SK-N-DZ (cell line): ENCODE measurements around the gene ODAD3. TPM values are rescaled to one million over a fixed set of nuclear protein-coding genes. Genes with fewer than 3 reads are reported as not detected.
"Not testable (repeated sequence)": the region's sequence is repeated elsewhere in the genome, so short reads cannot be mapped to it uniquely, and the experiment has no call there.

Experiments
- DNase-seq: peaks from one replicate; pipeline ENCODE4 v3.0.0-alpha.2; 2015; ENCODE audit warnings: low spot score
- polyA plus RNA-seq, 2 experiments: library from polyadenylated mRNA; depleted of rRNA; stranded (reverse); fragments of >200 nt; gene quantifications; 2 replicates each; pipeline ENCODE4 v1.2.3, GENCODE V29; 2014

ODAD3 gene
- polyA plus RNA-seq (2014; cell fraction: cytosol; rRNA removed): 0.42 and 6.6 TPM in 2 replicates
- polyA plus RNA-seq (2014; cell fraction: nucleus; rRNA removed): 10.7 TPM in 1 of 2 replicates, not detected in the other

DNA sequence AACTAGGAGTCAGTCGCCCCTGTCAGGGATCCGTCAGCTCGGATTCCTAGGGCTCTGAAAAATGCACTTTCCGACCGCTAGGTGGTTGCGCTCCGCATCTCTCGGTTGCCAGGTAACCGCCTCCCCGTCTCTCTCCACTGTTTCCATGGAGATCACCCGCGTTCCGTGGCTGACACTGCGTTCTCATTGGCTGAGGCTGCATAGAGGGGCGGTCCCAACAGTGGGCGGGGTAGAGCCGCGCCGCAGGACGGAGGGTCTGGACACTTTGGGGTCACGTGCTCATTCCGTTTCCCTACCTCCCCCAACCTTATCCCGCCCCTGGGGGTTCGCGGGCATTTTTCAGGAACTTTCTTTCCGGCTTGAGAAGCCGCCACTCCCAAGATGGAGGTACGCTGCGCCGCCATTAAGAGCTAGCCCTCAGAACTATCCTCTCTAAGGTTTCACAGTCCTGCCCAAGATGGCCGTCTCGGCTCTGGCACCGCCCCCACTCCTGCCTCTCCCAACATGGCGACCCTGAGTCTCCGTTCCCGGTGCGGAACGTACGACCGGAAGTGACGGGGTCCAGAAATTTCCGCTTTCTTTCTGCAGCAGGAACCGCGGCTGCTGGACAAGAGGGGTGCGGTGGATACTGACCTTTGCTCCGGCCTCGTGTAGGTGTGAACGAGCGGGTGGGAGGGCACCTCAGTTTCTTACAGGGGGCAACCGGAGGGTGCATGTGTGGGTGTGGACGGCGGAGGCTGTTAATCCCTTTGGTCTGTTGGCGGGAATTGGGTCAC is at the start of gene ODAD3, which contains the start of gene PRKCSH:
Gene ODAD3, minus strand, starts transcription at position 65 of the 776 bp plus-strand sequence. CDS start 105 bp downstream, outside the sequence.
Gene PRKCSH, plus strand, starts transcription at position 579 of the 776 bp plus-strand sequence. CDS start 483 bp downstream, outside the sequence.
- DNase-seq: peak; percentile 100

DNA sequence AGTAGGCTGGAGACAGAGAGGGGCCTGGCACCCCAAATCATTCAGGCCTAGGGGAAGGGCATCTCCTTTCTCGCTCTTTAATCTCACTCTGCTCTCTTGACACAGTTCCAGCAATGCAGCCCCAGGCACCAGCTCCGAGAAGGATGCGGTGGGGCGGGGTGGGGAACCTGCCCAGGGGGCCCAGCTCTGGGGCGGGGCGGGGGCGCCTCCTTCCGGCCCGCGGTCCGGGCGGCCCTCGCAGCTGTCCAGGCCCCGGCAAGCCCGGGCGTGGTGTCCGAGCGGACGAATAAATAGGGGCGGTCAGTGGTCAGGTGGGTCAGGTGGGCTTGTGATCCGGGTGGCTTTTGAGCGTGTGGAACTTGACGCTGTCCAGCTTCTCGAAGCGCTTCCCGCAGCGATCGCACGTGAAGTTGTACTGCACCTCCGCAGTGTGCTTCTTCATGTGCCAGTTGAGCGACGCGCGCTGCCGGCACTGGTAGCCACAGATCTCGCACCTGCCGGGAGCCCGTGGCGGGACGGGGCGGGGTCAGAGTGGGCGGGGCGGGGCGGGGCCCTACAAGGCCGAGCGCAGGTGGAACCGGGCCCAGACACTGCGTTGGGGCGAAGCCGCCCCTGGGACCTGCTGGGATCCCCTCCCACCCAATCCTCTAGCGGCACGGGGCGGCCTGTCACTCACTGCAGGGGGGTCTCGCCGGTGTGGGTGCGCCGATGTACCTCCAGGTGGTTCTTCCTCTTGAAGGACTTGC is 48.6 kb upstream of the ODAD3 start:
- no peak for DNase-seq

DNA sequence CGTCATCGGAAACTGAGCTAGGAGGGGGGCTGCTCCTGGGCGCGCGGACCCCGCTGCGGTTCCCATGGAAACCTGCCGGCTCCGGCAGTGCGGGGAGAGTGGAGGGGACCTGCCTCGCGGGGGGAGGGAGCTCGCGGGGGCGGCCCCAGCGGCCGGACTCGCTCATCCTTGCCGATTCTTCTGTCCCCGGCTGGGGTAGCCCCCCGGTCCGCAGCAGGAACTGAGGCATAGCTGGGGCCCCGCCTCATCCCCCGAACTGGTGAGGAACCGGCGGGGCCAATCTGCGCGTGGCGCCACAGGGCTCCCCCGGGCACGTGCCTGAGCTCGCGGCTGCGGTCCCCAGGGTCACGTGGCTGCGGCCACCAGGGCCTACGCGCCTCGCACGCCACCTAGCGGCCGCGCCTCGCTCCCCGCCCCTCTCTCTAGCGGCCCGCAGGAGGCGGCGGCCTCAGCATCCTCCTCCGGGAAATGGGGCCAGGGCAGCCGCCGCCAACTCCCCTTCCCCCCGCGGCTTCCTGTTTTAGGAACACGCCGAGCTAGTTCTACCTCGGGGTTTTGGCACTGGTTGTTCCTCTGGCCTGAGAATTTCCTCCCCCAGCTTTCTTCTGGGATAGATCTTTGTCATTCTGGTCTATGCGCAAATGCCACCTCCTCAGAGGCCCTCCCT is 47.6 kb upstream of the ODAD3 start:
- DNase-seq: peak; percentile 87

DNA sequence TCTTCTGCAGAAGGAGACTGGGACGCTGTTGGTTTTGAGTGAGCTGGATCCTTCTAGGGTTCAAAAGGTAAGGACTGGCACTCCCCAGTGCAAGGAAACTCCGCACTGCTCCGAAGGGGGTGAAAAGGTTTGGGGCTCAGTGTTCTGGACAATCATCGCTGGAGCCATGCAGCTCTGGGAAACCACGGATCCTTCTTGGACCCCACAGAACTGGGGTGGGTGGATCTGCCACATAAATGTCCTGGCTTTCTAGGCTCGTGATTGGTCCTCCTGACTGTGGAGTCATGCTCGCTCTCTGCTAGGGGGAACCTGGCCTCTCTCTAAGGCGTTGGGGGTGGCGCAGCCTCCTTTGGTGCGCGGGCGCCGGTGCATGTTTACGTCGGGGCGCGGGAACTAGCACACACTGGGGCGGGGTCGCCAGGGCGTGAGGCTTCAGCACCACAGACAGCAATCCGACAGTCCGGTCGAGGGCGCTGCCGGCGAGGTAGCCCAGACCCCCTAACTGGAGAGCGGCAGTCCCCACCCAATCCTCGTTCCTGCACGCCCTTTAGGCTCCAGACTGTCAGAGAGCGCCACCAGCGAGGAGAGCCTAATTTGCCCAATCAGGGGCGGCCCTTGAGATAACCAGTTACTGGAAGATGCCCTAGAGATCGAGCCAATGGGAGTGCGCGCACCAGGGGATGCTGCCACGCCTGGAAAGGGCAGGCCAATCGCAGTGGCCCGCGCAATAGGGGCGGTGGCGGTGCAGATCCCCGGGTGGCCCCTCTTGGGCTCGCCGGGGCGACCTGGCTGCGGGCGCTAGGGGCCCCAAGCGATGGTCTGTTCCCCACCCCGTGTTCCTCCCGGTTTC is 46.8 kb upstream of the ODAD3 start:
- DNase-seq: peak; percentile 98

DNA sequence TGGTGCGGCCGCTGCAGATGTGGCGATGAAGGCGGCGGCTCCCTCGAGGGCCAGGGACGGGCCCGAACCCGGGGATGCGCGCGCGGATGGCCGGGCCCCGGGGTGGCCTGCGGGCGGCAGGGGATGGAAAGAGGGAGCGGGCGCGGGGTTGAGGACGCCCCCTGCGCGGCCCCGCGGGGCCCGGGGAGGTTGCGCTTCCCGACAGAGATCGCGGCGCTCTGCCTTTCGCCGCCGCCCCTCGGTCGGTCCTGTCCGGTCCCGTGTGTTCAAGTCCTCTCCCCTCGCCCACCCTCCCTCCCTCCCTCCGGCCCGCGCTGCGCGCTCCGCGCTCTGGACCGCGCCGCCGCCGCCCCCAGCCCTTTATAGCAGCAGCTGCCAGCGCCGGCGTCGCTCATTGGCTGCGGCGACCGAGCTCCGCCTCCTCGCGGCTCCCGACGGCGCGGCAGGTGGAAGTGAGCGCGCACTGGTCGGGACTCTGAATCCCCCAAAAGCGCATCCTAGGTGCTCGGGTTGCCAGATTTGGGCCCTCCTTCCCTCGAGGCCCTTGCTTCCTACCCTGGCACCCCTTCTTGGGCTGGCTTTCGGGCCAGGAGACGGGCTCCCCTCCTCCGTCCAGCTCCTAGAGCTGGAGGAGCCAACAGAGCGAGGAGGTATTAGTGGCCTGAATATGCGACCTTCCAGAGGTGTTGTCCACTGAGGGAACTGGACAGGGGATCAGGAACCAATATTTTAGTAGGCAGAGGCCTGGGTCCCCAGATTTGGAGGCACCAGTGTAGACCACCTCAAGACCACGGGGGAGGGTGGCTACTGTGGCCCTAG is 46.0 kb upstream of the ODAD3 start, which contains the start of gene ELAVL3:
Gene ELAVL3, minus strand, starts transcription at position 332 of the 819 bp plus-strand sequence. CDS start 438 bp downstream, outside the sequence.
- DNase-seq: peak; percentile 70

DNA sequence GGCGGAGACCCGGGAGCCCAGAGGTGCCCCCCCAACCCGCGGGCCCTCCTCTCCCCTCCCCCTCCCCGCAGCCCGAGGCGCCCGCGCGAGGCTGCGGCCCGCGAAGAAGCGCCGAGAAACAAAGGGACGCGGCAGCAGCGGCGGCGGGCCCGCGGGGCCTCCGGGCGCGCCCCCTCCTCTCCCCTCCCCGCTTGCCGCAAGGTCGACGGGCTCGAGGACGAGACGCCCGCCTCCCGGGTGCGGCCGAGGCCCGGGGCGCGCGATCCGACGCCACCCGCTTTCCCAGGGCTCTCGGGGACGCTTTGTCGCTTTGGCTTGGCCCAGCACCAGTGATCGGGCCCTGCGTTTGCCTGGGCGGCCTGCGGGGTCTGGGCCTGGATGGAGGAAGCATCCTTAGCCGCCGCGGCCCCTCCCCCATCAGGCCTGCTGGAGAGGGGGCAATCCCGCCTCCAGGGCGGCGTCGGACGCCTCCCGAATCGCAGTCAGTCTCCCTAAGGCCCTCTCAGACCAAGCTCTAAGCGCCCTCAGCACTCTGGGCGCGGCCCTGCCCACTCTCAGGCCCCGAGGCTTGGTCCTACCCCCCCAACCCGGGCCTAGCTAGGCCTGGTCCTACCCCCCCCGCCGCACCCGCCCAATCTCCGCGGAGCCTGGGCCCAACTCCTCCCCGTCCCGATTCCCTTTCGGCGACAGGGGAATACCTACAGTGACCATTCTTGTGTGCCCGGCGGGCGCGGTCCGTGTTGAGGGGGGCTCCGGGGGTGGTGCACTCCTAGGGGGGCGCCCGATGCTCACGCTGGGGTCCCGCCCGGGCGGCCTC is 45.2 kb upstream of the ODAD3 start:
- DNase-seq: peak; percentile 39

DNA sequence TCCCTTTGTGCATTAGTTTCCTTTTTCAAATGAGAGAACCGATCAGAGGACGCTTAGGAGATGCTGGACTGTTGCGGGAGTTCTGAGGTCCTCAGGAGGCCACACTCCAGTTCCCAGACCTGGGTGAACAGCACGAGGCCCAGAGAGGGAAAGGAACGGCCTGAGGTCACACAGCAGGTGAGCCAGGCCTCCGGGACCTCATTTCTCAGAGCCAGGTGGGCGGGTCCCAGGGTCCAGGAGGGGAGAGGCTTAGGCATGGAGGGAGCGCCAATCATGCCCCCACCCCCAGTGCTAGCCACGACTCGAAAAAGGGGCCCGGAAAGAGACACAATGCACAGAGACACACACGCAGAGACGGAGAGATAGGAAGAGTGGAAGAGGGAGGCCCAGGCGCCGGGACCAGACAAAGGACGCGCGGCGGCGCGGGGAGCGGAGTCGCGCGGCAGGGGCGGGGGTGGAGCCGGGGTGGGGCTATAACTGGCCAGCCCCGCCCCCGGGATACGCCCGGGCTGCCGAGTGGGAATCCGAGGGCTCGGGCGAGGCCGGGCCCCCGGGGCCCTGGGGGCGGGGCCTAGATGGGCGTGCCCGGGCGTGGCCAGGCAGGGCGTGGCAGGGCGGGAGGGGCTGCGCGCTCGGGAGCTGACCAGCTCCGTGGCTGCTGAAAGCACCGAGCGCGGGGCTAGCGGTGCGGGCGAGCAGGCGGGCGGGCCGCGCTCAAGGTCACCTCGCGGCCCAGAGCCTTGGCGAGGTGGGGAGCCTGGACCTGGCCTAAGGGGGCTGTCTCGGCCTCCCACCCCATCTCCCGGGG is 44.4 kb upstream of the ODAD3 start:
- peak; percentile 85 for DNase-seq

DNA sequence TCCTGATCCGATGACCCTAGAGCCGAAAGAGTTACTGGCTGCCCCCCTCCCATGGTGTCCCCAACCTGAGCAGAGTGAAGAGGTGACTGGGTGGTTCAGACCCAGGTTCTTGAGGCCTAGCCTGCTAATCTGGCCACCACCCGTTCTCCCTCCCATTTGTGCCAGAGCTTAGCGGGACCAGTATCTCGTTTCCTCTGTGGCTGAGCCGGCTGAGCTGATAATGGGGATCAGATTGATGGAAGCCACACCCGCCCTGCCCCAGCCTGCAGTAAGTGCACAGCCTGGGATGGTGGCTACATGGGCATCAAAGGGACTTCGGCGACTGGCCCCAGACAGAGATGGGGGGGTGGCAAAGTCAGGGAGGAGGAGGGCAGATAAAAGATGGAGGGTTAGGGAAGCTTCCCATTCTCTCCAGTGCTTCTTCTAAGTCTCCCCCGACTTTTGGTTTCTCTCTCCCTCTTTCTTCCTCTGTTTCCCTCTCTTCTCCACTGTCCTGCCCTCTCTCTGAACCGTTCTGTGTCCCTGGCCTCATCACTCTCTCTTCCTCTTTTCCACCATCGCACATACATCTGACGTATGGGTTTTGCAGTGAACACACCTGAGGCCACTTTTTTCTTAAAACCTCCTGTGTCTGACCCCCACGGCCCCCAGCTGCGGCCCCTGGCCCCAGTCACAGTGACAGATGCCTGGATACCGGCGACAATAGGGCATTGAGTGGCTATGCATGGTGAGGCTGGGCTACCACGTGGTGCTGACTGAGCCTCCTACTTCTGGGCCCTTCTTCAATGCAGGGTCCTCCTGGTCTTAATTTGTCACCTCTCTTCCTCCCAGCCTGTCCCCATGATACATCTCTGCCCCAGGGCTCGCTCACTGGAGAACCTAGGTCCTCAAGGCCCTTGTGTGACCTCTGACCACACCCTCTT is 43.5 kb upstream of the ODAD3 start:
- no peak for DNase-seq

DNA sequence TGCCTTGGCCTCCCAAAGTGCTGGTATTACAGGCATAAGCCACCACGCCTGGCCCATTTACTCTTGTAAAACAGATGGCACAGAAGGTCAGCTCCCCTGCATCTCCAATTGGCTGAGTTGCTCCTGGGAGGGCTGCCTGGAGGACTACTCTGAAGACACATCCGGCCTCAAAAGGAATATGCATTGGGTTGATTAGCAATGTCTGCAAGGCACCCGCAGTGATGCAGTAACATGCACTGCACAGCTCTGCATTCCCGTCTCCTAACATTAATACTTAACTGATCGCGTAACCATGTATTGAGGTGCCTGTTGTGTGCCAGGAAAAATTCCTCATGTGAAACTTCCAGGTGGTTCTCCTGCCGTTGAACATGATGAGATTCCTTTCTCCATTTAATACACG is 40.9 kb upstream of the ODAD3 start:
- DNase-seq: no peak

DNA sequence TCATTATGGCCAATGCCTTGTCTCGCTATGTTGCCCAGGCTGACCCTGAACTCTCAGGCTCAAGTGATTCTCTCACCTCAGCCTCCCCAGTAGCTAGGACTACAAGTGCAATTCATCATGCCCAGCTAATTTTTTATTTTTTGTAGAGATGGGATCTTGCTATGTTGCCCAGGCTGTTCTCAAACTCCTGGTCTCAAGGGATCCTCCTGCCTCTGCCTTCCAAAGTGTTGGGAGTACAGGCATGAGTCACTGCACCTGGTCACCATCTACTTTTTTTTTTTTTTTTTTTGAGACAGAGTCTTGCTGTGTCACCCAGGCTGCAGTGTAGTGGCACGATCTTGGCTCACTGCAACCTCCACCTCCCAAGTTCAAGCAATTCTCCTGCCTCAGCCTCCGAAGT is 40.4 kb upstream of the ODAD3 start:
- not testable (repeated sequence) for DNase-seq

DNA sequence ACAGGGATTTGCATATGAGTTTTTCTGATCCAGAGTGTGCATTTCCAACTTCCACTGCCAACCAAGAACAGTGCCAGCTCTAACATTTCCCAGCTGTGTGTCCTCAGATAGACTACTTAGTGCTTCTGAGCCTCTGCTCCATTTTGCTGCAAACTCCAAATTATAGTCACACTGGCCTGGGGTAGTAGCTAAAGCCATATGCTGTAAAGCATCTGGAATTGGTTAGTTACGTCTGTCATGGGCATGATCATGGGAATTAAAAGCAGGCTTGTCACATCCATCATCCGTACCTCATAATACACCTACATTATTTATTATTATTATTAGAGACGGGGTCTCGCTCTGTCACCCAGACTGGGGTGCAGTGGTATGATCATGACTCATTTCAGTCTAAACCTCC is 38.8 kb upstream of the ODAD3 start:
- no peak for DNase-seq

DNA sequence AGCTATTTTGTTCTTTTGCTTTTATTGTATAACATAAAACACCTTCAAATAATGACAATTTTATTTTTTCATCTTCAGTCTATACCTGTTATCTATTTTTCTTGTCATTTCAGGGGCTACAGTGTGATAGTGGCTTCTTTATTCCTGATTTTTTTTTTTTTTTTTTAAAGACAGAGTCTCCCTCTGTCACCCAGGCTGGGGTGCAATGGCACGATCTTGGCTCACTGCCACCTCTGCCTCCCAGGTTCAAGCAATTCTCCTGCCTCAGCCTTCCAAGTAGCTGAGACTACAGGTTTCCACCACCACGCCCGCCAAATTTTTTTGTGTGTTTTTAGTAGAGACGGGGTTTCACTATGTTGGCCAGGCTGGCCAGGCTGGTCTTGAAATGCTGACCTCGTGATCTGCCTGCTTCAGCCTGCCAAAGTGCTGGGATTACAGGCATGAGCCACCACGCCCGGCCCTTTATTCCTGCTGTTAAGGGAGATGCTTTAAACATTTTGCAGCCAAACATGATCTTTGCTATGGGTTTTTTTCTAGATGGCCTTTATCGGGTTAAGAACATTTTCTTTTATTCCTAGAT is 33.4 kb upstream of the ODAD3 start:
- DNase-seq: not testable (repeated sequence)

DNA sequence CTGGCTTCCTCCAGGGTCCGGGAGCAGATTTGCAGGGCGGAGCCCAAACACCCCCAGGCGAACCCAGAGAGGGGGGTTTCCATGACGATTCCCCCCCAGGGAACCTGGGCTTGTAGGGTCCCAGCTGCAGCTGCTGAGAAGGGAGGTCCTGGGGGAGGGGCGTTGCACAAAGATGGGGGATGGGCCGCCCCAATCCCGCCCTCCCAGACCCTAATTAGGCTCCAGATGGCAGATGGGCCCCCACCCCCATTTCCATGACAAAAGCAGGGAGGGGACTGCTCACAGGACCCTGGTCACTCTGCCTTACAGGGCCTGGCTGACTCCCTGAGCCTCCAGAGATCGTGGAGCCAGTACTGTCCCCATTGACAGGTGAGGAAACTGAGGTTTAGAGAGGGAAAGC is 30.7 kb upstream of the ODAD3 start:
- no peak for DNase-seq

DNA sequence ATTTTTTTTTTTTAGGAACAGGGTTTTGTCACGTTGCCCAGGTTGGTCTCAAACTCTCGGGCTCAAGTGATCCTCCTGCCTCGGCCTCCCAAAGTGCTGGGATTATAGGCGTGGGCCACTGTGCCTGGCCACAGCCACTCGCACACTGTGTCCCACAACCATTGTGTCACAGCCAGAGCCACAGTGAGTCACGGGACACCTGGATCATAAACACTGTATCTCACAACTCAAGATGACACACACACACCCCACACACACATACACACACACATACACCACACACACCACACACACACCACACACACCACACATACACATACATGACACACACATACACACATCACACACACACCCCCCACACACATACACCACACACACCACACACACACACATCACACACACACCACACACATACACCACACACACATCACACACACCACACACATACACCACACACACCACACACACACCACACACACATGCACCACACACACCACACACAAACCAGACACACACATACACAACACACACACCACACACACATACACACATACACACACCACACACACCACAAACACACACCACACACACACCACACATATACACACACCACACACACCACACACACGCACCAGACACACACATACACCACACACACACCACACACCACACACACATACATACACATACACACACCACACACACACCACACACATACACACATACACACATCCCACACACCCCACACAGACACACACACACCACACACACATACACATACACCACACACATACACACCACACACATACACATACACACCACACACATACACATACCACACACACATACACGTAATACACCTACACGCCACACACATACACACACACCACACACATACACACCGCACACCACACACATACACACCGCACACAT is 29.7 kb upstream of the ODAD3 start:
- DNase-seq: no peak

DNA sequence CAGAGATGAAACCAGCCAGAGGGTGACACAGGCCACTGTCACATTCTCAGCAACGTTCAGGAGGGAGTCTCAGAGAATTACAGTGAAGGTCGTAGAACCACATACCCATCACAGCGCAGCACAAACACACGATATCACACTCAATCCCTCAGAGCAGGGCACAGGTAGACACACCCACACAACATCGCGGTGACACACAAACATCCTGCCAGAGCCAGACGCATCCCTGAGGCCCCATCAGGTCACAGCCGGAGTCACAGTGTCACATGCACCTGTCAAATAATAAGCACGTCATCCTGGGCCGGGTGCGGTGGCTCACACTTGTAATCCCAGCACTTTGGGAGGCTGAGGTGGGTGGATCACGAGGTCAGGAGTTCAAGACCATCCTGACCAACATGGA is 28.5 kb upstream of the ODAD3 start:
- no peak for DNase-seq

DNA sequence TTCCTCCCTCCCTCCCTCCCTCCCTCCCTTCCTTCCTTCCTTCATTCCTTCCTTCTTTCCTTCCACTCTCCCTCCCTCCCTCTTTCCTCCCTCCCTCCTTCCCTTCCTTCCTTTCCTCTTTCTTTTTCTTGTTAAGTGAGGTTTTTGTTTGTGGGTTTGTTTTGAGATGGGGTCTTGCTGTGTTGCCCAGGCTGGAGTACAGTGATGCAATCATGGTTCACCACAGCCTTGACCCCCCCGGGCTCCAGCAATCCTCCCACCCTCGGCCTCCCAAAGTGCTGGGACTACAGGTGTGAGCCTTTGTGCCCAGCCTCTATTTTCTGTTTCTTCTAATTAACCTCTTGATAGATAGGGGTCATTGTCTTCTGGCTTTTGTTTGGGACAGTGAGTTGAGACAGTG is 26.5 kb upstream of the ODAD3 start:
- DNase-seq: no peak
